Measurements from ENCODE around the gene RPL3. TPM values are rescaled to one million over a fixed set of nuclear protein-coding genes. Genes with fewer than 3 reads are reported as not detected.

Gene RPL3
- total RNA-seq, 4 donors from 2014 or later, result 909 to 2,069 (median 1,420) TPM

- TF ChIP-seq CTCF (IDR thresholded peaks at IDR 0.05), result no peak
- no peak for TF ChIP-seq EP300 (IDR thresholded peaks at IDR 0.05; ENCODE audit: low read depth)
- TF ChIP-seq POLR2A (IDR thresholded peaks at IDR 0.05), result no peak
- no peak for TF ChIP-seq POLR2AphosphoS5 (IDR thresholded peaks at IDR 0.05)
- intact Hi-C loops (cut with DNase I; ENCODE audit: low total_unique reads), result no loop called here
- peak within 1 kb of the TSS; percentile 65 to 79 (median 72) for H3K27ac ChIP-seq
These were observed 30.7 kb upstream of the RPL3 start, which contains the start of gene SYNGR1 for GRCh38 chr22:39349967-39350726. Gene SYNGR1, plus strand, starts transcription at chr22:39349991. Its CDS starts 20 bp downstream, at chr22:39350011.

GRCh38 chr22:39349506-39349966 is 30.1 kb upstream of the RPL3 start:
- Histone ChIP-seq H3K36me3 (no peaks in the 10 kb centered on the region), H3K4me3 (peak overlapping the region; percentile 43 to 81 (median 70)), H3K9me3 (no peaks in the 10 kb centered on the region), H3K27ac (peak overlapping the region; percentile 11 to 62 (median 52)), H3K4me1 (peaks cover 7 to 19% (median 9%) of the 10 kb centered on the region in 4 donors), H3K27me3 (peaks cover 37% of the 10 kb centered on the region)
- no peak for TF ChIP-seq POLR2AphosphoS5 (IDR thresholded peaks at IDR 0.05)
- WGBS, 2 donors (ENCODE audit: low coverage in 1 of 2), result 6% methylated on average over 17 of the region's 57 CpGs; no CpG with 5 or more reads in 1 of the 2 donors
- in situ Hi-C loops (cut with MboI; ENCODE audit: low pct_ligation_motif_present in 1 of 4, low pct_unique_long_range_greater_than_20kb in 1 of 4, low sequenced_read_pairs in 3 of 4), result no loop called here
- intact Hi-C loops (cut with DNase I; ENCODE audit: low total_unique reads), result no loop called here
- DNase-seq, result peak; percentile 27

More at GRCh38 chr22:39349967-39350726, 30.7 kb upstream of the RPL3 start, which contains the start of gene SYNGR1:
- DNase-seq, result no peak
- H3K4me3 ChIP-seq, result peak within 1 kb of the TSS; percentile 43 to 81 (median 70)
- in situ Hi-C loops (cut with MboI; ENCODE audit: low pct_ligation_motif_present in 1 of 4, low pct_unique_long_range_greater_than_20kb in 1 of 4, low sequenced_read_pairs in 3 of 4), result no loop called here
- peaks cover 34% of the 10 kb centered on the region for H3K27me3 ChIP-seq
- H3K4me1 ChIP-seq, result peaks cover 7 to 19% (median 9%) of the 10 kb centered on the region in 4 donors
- WGBS, 2 donors (ENCODE audit: low coverage in 1 of 2), result 1% methylated on average over 57 of the region's 87 CpGs; no CpG with 5 or more reads in 1 of the 2 donors
- no peaks in the 10 kb centered on the region for H3K36me3 ChIP-seq
- no peaks in the 10 kb centered on the region for H3K9me3 ChIP-seq

- WGBS, 2 donors (ENCODE audit: low coverage in 1 of 2), result 36% methylated on average over 11 of the region's 11 CpGs; no CpG with 5 or more reads in 1 of the 2 donors
- Histone ChIP-seq H3K27ac (peak overlapping the region; percentile 11 to 62 (median 52)), H3K9me3 (no peaks in the 10 kb centered on the region), H3K4me3 (peak overlapping the region; percentile 28 to 74 (median 49)), H3K27me3 (peaks cover 37% of the 10 kb centered on the region), H3K4me1 (peaks cover 7 to 19% (median 9%) of the 10 kb centered on the region in 4 donors), H3K36me3 (no peaks in the 10 kb centered on the region)
- in situ Hi-C loops (cut with MboI; ENCODE audit: low pct_ligation_motif_present in 1 of 4, low pct_unique_long_range_greater_than_20kb in 1 of 4, low sequenced_read_pairs in 3 of 4) (no loop called here), intact Hi-C loops (cut with DNase I; ENCODE audit: low total_unique reads) (no loop called here)
- no peak for TF ChIP-seq EP300 (IDR thresholded peaks at IDR 0.05; ENCODE audit: low read depth)
- TF ChIP-seq CTCF (IDR thresholded peaks at IDR 0.05), result no peak
- no peak for TF ChIP-seq POLR2A (IDR thresholded peaks at IDR 0.05)
- TF ChIP-seq POLR2AphosphoS5 (IDR thresholded peaks at IDR 0.05), result no peak
- peak; percentile 21 for DNase-seq
These were observed 29.6 kb upstream of the RPL3 start for GRCh38 chr22:39348909-39349505.

- Histone ChIP-seq H3K36me3 (no peaks in the 10 kb centered on the region), H3K4me1 (peaks cover 0 to 15% (median 4%) of the 10 kb centered on the region in 4 donors), H3K4me3 (no peak overlapping the region), H3K9me3 (no peaks in the 10 kb centered on the region), H3K27me3 (peaks cover 24% of the 10 kb centered on the region), H3K27ac (no peak overlapping the region)
- WGBS, 2 donors (ENCODE audit: low coverage in 1 of 2), result 89 to 90% methylated on average over 4 of the region's 4 CpGs
- TF ChIP-seq POLR2A (IDR thresholded peaks at IDR 0.05) (no peak), EP300 (IDR thresholded peaks at IDR 0.05; ENCODE audit: low read depth) (no peak), POLR2AphosphoS5 (IDR thresholded peaks at IDR 0.05) (no peak), CTCF (IDR thresholded peaks at IDR 0.05) (no peak)
- intact Hi-C loops (cut with DNase I; ENCODE audit: low total_unique reads) (no loop called here), in situ Hi-C loops (cut with MboI; ENCODE audit: low pct_ligation_motif_present in 1 of 4, low pct_unique_long_range_greater_than_20kb in 1 of 4, low sequenced_read_pairs in 3 of 4) (no loop called here)
- no peak for DNase-seq
These were observed 25.8 kb upstream of the RPL3 start for GRCh38 chr22:39345231-39345630.

All from transverse colon (tissue), 4 donors.